Smooth muscle cell (in vitro differentiated cells): ENCODE measurements around the gene SLC9B1. TPM values are rescaled to one million over a fixed set of nuclear protein-coding genes. Genes with fewer than 3 reads are reported as not detected.

Experiments used
- DNase-seq: peaks from one replicate; lab custom pipeline; 2025; ENCODE audit not compliant: unreplicated experiment; lab: John Stamatoyannopoulos, UW
- H2AFZ ChIP-seq: fragments of 200-600 bp; sonication (generic); 2 replicates; pipeline ENCODE4 v1.6.0; 2016; ENCODE audit warnings: antibody characterized with exemption, low read depth, mild to moderate bottlenecking
- H3F3A ChIP-seq: fragments of 200-600 bp; sonication (generic); 2 replicates; pipeline ENCODE4 v1.6.0; 2017; ENCODE audit warnings: antibody characterized with exemption, low read depth
- H3K27ac ChIP-seq: fragments of 200-600 bp; sonication (generic); 2 replicates; pipeline ENCODE4 v1.5.1; 2016; ENCODE audit warnings: low read depth, mild to moderate bottlenecking
- H3K27me3 ChIP-seq: fragments of 200-600 bp; sonication (generic); 2 replicates; pipeline ENCODE4 v1.6.1; 2016; ENCODE audit warnings: low read depth, mild to moderate bottlenecking
- H3K36me3 ChIP-seq: fragments of 200-600 bp; sonication (generic); 2 replicates; pipeline ENCODE4 v1.5.1; 2016; ENCODE audit warnings: low read depth
- H3K4me1 ChIP-seq: fragments of 200-600 bp; sonication (generic); 2 replicates; pipeline ENCODE4 v1.5.1; 2016; ENCODE audit warnings: low read depth
- H3K4me2 ChIP-seq: fragments of 200-600 bp; sonication (generic); 2 replicates; pipeline ENCODE4 v1.6.0; 2016; ENCODE audit warnings: mild to moderate bottlenecking
- H3K4me3 ChIP-seq: fragments of 200-600 bp; sonication (generic); 2 replicates; pipeline ENCODE4 v1.5.1; 2016; ENCODE audit warnings: mild to moderate bottlenecking
- H3K79me2 ChIP-seq: fragments of 200-600 bp; sonication (generic); 2 replicates; pipeline ENCODE4 v1.6.0; 2016; ENCODE audit warnings: low read depth, mild to moderate bottlenecking
- H3K9ac ChIP-seq: fragments of 200-600 bp; sonication (generic); 2 replicates; pipeline ENCODE4 v1.6.0; 2016; ENCODE audit warnings: low read depth
- H3K9me3 ChIP-seq: fragments of 200-600 bp; sonication (generic); replicated peaks from 2 replicates; pipeline ENCODE4 v1.5.1; 2016; ENCODE audit warnings: low read depth
- H4K20me1 ChIP-seq: fragments of 200-600 bp; sonication (generic); 2 replicates; pipeline ENCODE4 v1.6.0; 2016; ENCODE audit warnings: low read depth
- WGBS: methylation state at CpG from one replicate; pipeline ENCODE4 v1.1.7; 2016; ENCODE audit warnings: low lambda C conversion rate; 5-methylcytosine and 5-hydroxymethylcytosine counted together
- polyA plus RNA-seq: library from polyadenylated mRNA; unstranded; fragments of >200 nt; fragmentation: Nextera tagmentation; extraction: Ambion mirVana; gene quantifications from 2 replicates; pipeline ENCODE4 v1.2.1, GENCODE V29; 2016
- total RNA-seq: library from RNA; depleted of rRNA; stranded (reverse); fragments of >200 nt; gene quantifications from 2 replicates; pipeline ENCODE4 v1.2.3, GENCODE V29; 2014
- TF ChIP-seq, protein P1 (sequence below): fragments of 200-600 bp; sonication (generic); IDR thresholded peaks from 2 replicates; pipeline ENCODE4 v1.5.1; 2017; ENCODE audit warnings: borderline replicate concordance, mild to moderate bottlenecking, antibody characterized with exemption; ENCODE audit not compliant: insufficient read depth, poor library complexity, severe bottlenecking

The SLC9B1 gene
- total and polyA plus RNA-seq, 2 experiments from 2014 or later, result not detected

DNA sequence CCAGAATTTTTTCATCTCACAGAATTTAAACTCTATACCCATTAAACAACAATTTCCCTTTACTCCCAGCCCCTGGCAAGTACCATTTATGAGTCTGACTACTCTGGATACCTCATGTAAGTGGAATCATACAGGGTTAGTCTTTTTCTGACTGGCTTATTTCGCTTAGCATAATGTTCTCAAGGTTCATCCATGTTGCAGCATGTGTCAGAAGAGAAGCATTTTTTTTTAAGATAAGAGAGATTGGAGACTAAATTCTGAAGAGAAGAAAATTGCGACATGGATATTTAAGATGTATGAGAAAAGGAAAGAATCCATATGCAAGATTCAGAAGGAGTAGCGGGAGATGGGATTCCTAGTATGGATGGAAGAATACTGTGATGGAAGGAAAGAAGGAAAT is 11.3 kb upstream of the SLC9B1 start:
- H2AFZ ChIP-seq, result no peak overlapping the region
- no peaks in the 10 kb centered on the region for H3K36me3 ChIP-seq
- H3K4me3 ChIP-seq, result no peak overlapping the region
- H3F3A ChIP-seq, result no peaks in the 10 kb centered on the region
- no peak overlapping the region for H3K4me2 ChIP-seq
- 92% methylated on average over 3 of the region's 3 CpGs for WGBS
- H3K9ac ChIP-seq, result no peak overlapping the region
- DNase-seq, result no peak
- no peaks in the 10 kb centered on the region for H4K20me1 ChIP-seq
- TF ChIP-seq, protein P1, sequence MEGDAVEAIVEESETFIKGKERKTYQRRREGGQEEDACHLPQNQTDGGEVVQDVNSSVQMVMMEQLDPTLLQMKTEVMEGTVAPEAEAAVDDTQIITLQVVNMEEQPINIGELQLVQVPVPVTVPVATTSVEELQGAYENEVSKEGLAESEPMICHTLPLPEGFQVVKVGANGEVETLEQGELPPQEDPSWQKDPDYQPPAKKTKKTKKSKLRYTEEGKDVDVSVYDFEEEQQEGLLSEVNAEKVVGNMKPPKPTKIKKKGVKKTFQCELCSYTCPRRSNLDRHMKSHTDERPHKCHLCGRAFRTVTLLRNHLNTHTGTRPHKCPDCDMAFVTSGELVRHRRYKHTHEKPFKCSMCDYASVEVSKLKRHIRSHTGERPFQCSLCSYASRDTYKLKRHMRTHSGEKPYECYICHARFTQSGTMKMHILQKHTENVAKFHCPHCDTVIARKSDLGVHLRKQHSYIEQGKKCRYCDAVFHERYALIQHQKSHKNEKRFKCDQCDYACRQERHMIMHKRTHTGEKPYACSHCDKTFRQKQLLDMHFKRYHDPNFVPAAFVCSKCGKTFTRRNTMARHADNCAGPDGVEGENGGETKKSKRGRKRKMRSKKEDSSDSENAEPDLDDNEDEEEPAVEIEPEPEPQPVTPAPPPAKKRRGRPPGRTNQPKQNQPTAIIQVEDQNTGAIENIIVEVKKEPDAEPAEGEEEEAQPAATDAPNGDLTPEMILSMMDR, result no peak
- no peak overlapping the region for H3K27ac ChIP-seq
- no peaks in the 10 kb centered on the region for H3K9me3 ChIP-seq
- no peaks in the 10 kb centered on the region for H3K27me3 ChIP-seq
- no peaks in the 10 kb centered on the region for H3K79me2 ChIP-seq
- no peaks in the 10 kb centered on the region for H3K4me1 ChIP-seq

DNA sequence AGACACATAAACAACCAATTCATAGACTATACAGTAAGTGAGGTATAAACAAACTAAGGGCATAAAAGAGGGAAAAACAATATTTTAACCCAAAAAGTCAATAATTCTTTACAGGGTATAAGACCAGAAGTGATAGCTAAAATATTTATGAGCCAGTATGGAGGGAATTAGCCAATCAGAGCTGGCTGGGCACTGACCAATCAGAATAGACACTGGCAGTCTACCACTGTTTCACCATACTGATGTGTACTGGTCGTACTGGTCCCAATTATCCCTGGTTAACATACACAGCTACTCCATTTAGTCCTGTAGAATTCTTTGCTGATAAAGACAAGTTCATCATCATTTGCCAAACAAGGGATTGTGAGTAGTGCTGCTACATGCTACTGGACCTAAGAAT is 9.8 kb upstream of the SLC9B1 start:
- H3K9ac ChIP-seq, result no peak overlapping the region
- H3K4me3 ChIP-seq, result no peak overlapping the region
- H3K27me3 ChIP-seq, result no peaks in the 10 kb centered on the region
- TF ChIP-seq, protein P1, result no peak
- no peaks in the 10 kb centered on the region for H3K79me2 ChIP-seq
- 100% methylated on average over 1 of the region's 1 CpG for WGBS
- H3K4me1 ChIP-seq, result no peaks in the 10 kb centered on the region
- no peaks in the 10 kb centered on the region for H3K36me3 ChIP-seq
- no peak overlapping the region for H2AFZ ChIP-seq
- H4K20me1 ChIP-seq, result no peaks in the 10 kb centered on the region
- no peaks in the 10 kb centered on the region for H3K9me3 ChIP-seq
- no peak overlapping the region for H3K4me2 ChIP-seq
- no peak for DNase-seq
- H3F3A ChIP-seq, result no peaks in the 10 kb centered on the region
- no peak overlapping the region for H3K27ac ChIP-seq

DNA sequence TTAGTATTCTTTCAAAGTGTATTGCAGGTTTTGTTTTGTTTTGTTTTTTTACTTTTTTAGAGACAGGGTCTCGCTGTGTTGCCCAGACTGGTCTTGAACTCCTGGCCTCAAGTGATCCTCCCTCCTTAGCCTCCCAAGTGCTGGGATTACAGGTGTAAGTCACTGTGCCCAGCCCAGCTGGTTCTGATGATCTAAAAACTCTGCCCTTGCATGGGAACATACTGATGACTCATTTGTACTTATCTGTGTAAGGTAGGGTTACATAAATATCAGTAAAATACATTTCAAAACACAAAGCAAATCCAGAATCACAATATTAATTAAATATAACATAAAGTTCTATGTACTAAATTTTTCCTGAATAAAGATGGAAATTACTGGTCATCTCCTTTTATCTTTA is 7.4 kb upstream of the SLC9B1 start:
- no peaks in the 10 kb centered on the region for H3K9me3 ChIP-seq
- WGBS, result 97% methylated on average over 1 of the region's 1 CpG
- H3K27me3 ChIP-seq, result no peaks in the 10 kb centered on the region
- H3F3A ChIP-seq, result no peaks in the 10 kb centered on the region
- no peaks in the 10 kb centered on the region for H3K36me3 ChIP-seq
- no peak overlapping the region for H2AFZ ChIP-seq
- TF ChIP-seq, protein P1, result no peak
- H3K4me1 ChIP-seq, result no peaks in the 10 kb centered on the region
- no peak for DNase-seq
- H3K79me2 ChIP-seq, result no peaks in the 10 kb centered on the region
- H3K4me2 ChIP-seq, result no peak overlapping the region
- H3K27ac ChIP-seq, result no peak overlapping the region
- H3K9ac ChIP-seq, result no peak overlapping the region
- H4K20me1 ChIP-seq, result no peaks in the 10 kb centered on the region
- no peak overlapping the region for H3K4me3 ChIP-seq

DNA sequence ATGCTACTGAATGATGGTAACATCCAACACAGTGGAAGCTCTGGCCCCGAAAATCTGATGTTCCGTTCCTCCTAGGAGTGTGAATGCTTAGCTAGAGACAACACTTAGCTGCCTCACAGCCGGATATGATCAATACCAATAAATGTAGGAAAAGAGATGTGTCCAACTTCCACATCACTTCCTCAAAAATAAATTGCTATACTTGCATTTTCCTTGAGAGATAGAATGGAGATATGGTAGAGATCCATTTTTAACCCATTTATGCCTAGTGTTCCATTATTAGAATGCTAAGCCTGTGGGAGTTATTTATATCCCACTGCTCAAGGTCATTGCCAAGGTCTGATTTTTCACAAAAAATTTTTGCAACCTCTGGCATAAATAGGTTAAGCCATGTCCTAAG is 5.5 kb upstream of the SLC9B1 start:
- Histone ChIP-seq H3K4me1 (no peaks in the 10 kb centered on the region), H3K9ac (no peak overlapping the region), H4K20me1 (no peaks in the 10 kb centered on the region), H3K4me2 (no peak overlapping the region), H3K27ac (no peak overlapping the region), H3K4me3 (no peak overlapping the region), H3K79me2 (no peaks in the 10 kb centered on the region), H3K9me3 (no peaks in the 10 kb centered on the region), H3K27me3 (no peaks in the 10 kb centered on the region), H3F3A (no peaks in the 10 kb centered on the region), H2AFZ (no peak overlapping the region), H3K36me3 (no peaks in the 10 kb centered on the region)
- 95% methylated on average over 3 of the region's 3 CpGs for WGBS
- no peak for DNase-seq
- TF ChIP-seq, protein P1, result no peak
